ENCODE results near the gene MAMDC4.

GRCh38 chr9:136899196-136899595, 47.0 kb downstream of the MAMDC4 start:
- TF ChIP-seq, protein P1, sequence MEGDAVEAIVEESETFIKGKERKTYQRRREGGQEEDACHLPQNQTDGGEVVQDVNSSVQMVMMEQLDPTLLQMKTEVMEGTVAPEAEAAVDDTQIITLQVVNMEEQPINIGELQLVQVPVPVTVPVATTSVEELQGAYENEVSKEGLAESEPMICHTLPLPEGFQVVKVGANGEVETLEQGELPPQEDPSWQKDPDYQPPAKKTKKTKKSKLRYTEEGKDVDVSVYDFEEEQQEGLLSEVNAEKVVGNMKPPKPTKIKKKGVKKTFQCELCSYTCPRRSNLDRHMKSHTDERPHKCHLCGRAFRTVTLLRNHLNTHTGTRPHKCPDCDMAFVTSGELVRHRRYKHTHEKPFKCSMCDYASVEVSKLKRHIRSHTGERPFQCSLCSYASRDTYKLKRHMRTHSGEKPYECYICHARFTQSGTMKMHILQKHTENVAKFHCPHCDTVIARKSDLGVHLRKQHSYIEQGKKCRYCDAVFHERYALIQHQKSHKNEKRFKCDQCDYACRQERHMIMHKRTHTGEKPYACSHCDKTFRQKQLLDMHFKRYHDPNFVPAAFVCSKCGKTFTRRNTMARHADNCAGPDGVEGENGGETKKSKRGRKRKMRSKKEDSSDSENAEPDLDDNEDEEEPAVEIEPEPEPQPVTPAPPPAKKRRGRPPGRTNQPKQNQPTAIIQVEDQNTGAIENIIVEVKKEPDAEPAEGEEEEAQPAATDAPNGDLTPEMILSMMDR (conservative IDR thresholded peaks at IDR 0.05; ENCODE audit: low read length): no peak
- TF ChIP-seq EZH2phosphoT487 (IDR thresholded peaks at IDR 0.05; ENCODE audit: borderline replicate concordance): no peak
